Fibroblast of pulmonary artery (primary cell): Measurements from ENCODE around the gene CAMTA1.
A peak's percentile ranks its signal among the peaks of the same experiment; 100 is the strongest.

Experiments
- DNase-seq: peaks from one replicate; pipeline ENCODE4 v3.0.0-alpha.2; 2010; ENCODE audit warnings: low read depth
- H3K4me3 ChIP-seq: replicated peaks from 2 replicates; pipeline ENCODE4 v1.5.1; 2011; ENCODE audit warnings: low read depth, mild to moderate bottlenecking, control low read depth, low read length, moderate library complexity
- CTCF ChIP-seq: IDR thresholded peaks from 2 replicates; pipeline ENCODE4 v1.5.1; 2011; ENCODE audit warnings: mild to moderate bottlenecking, control low read depth, low read length, inconsistent platforms; ENCODE audit errors: missing control alignments

The CAMTA1 gene

GRCh38 chr1:7475691-7476090, 690.4 kb downstream of the CAMTA1 start:
- TF ChIP-seq CTCF = no peak
- H3K4me3 ChIP-seq = no peak overlapping the region
- DNase-seq = no peak

GRCh38 chr1:7476402-7476801, 691.1 kb downstream of the CAMTA1 start:
- H3K4me3 ChIP-seq = no peak overlapping the region
- no peak for TF ChIP-seq CTCF
- no peak for DNase-seq

GRCh38 chr1:7476861-7477547, 691.8 kb downstream of the CAMTA1 start:
- no peak overlapping the region for H3K4me3 ChIP-seq
- TF ChIP-seq CTCF = no peak
- peak; percentile 47 for DNase-seq

- no peak for TF ChIP-seq CTCF
- H3K4me3 ChIP-seq = no peak overlapping the region
- no peak for DNase-seq
These were observed 692.3 kb downstream of the CAMTA1 start for GRCh38 chr1:7477593-7477992.

GRCh38 chr1:7478142-7478790, 693.0 kb downstream of the CAMTA1 start:
- DNase-seq = no peak
- H3K4me3 ChIP-seq = no peak overlapping the region
- TF ChIP-seq CTCF = no peak

- H3K4me3 ChIP-seq = no peak overlapping the region
- no peak for TF ChIP-seq CTCF
- peak; percentile 93 for DNase-seq
These were observed 693.7 kb downstream of the CAMTA1 start for GRCh38 chr1:7478809-7479499.

- no peak overlapping the region for H3K4me3 ChIP-seq
- no peak for TF ChIP-seq CTCF
- no peak for DNase-seq
These were observed 694.3 kb downstream of the CAMTA1 start for GRCh38 chr1:7479571-7479970.
